Fibroblast of skin of scalp (primary cell): ENCODE results near the gene KRTAP4-16. TPM values are rescaled to one million over a fixed set of nuclear protein-coding genes. Genes with fewer than 3 reads are reported as not detected.
A peak's percentile ranks its signal among the peaks of the same experiment; 100 is the strongest.
"Not testable (repeated sequence)": the region's sequence is repeated elsewhere in the genome, so short reads cannot be mapped to it uniquely, and the experiment has no call there.

Experiments
- DNase-seq: peaks from one replicate; pipeline ENCODE4 v3.0.0-alpha.2; 2013
- polyA plus RNA-seq, 2 experiments: library from polyadenylated mRNA; unstranded; fragments of 120-200 nt; gene quantifications; one replicate each; pipeline ENCODE4 v1.2.1, GENCODE V29; 2013; ENCODE audit not compliant: insufficient read length in 2 of 2

The KRTAP4-16 gene
- not detected for polyA plus RNA-seq (2013, experiment 1 of 2; ENCODE audit: insufficient read length)
- not detected for polyA plus RNA-seq (2013, experiment 2 of 2; ENCODE audit: insufficient read length)

GRCh38 chr17:41101586-41102259, at the start of gene KRTAP4-16:
Gene KRTAP4-16, minus strand, starts transcription at chr17:41102209. Its CDS starts 0 bp downstream, at chr17:41102209.
- no peak for DNase-seq

GRCh38 chr17:41151525-41151924, 49.5 kb upstream of the KRTAP4-16 start:
- no peak for DNase-seq

- no peak for DNase-seq
Observed at GRCh38 chr17:41150026-41150425, 48.0 kb upstream of the KRTAP4-16 start.

GRCh38 chr17:41149652-41149985, 47.6 kb upstream of the KRTAP4-16 start, which contains the start of gene KRTAP4-5:
Gene KRTAP4-5, minus strand, starts transcription at chr17:41149825. Its CDS starts 58 bp downstream, at chr17:41149767.
- DNase-seq, result no peak

- DNase-seq, result not testable (repeated sequence)
Observed at GRCh38 chr17:41148971-41149651, 47.1 kb upstream of the KRTAP4-16 start.

GRCh38 chr17:41147531-41148204, 45.7 kb upstream of the KRTAP4-16 start:
- no peak for DNase-seq

GRCh38 chr17:41145261-41145660, 43.3 kb upstream of the KRTAP4-16 start:
- no peak for DNase-seq

- DNase-seq, result no peak
Observed at GRCh38 chr17:41144846-41145245, 42.8 kb upstream of the KRTAP4-16 start.

- no peak for DNase-seq
Observed at GRCh38 chr17:41141361-41141760, 39.4 kb upstream of the KRTAP4-16 start.

GRCh38 chr17:41140360-41141131, 38.5 kb upstream of the KRTAP4-16 start, which contains the start of gene KRTAP4-6:
Gene KRTAP4-6, minus strand, starts transcription at chr17:41140544. Its CDS starts 57 bp downstream, at chr17:41140487.
- peak; percentile 92 for DNase-seq

GRCh38 chr17:41139865-41140264, 37.9 kb upstream of the KRTAP4-16 start:
- DNase-seq, result not testable (repeated sequence)

GRCh38 chr17:41133880-41134735, 32.1 kb upstream of the KRTAP4-16 start:
- DNase-seq, result peak; percentile 14

GRCh38 chr17:41131979-41132378, 30.0 kb upstream of the KRTAP4-16 start:
- no peak for DNase-seq

- DNase-seq, result no peak
Observed at GRCh38 chr17:41127371-41127770, 25.4 kb upstream of the KRTAP4-16 start.

- no peak for DNase-seq
Observed at GRCh38 chr17:41126412-41126811, 24.4 kb upstream of the KRTAP4-16 start.

GRCh38 chr17:41125064-41125463, 23.1 kb upstream of the KRTAP4-16 start:
- no peak for DNase-seq

GRCh38 chr17:41123991-41124371, 22.0 kb upstream of the KRTAP4-16 start, which contains the start of gene KRTAP4-12:
Gene KRTAP4-12, minus strand, starts transcription at chr17:41124182. Its CDS starts 60 bp downstream, at chr17:41124122.
- DNase-seq, result not testable (repeated sequence)

- DNase-seq, result not testable (repeated sequence)
Observed at GRCh38 chr17:41123292-41123990, 21.4 kb upstream of the KRTAP4-16 start.

- no peak for DNase-seq
Observed at GRCh38 chr17:41121742-41122141, 19.7 kb upstream of the KRTAP4-16 start.
